Left renal pelvis (tissue), 4 donors: ENCODE data around the gene ITGB6. TPM values are rescaled to one million over a fixed set of nuclear protein-coding genes. Genes with fewer than 3 reads are reported as not detected.

Experiments
- DNase-seq, 4 donors: peaks; one replicate each; pipeline ENCODE4 v3.0.0-alpha.2; 2013; ENCODE audit warnings: low read depth in 4 of 4, low spot score in 3 of 4
- polyA plus RNA-seq, 4 donors: library from polyadenylated mRNA; unstranded; fragments of 120-200 nt; gene quantifications; one replicate each; pipeline ENCODE4 v1.2.1, GENCODE V29; 2013; ENCODE audit not compliant: insufficient read length in 4 of 4

ITGB6 gene
- polyA plus RNA-seq, 4 donors: 0.64 to 19.0 (median 17.1) TPM

DNA sequence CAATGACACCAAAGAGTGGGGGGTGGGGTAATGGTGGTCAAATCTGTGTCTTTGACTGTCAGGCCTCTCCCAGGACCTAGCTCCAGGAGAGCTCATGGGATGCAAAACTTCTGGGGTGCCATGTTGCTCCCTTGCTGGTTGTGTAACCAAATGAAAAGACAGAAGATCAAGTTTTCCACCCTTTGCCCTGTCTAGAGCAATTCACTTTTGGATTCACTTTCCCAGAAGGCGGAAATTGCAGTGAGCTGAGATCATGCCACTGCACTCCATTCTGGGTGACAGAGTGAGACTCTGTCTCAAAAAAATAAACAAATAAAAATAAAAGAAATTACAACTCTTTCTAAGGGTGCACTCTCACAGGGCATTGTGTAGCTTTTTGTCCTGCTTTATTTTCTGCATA, 102.7 kb downstream of the ITGB6 start:
- DNase-seq: no peak

DNA sequence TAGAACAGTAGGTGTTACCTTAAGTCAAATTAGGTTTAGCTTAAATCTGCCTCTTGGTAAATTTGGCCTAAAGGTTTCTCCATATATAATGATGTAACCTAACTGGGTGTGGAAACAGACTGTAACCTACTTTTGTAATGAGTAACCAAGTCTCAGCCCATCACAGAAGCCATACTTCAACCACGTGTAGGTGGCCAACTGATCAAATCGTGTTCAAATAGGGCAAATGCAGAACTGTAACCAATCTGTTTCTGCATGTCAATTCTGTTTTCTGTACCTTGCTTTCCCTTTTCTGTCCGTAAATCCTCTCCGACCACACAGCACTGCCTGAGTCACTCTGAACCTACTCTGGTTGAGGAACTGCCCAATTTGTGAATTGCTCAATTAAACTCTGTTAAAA, 103.7 kb downstream of the ITGB6 start:
- DNase-seq: no peak

DNA sequence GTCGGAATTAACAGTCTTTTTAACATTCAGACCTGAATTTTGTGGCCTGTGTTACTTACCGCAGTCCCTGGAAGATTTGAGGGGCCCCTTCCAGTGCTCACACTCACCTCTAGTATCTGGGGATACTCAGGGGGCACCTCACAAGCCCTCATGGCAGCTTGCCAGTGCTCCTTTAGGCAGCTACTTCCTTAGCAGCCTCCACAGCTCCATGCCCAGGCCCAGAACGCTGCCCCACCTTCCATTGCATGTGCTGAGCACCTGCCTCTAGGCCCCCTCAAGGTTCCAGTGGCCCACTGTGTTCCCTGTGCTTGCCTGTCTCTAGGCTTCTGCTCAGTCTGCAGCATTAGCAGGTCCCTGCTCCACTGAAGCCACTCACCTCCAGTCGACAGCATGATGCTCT, 107.6 kb downstream of the ITGB6 start:
- no peak for DNase-seq

DNA sequence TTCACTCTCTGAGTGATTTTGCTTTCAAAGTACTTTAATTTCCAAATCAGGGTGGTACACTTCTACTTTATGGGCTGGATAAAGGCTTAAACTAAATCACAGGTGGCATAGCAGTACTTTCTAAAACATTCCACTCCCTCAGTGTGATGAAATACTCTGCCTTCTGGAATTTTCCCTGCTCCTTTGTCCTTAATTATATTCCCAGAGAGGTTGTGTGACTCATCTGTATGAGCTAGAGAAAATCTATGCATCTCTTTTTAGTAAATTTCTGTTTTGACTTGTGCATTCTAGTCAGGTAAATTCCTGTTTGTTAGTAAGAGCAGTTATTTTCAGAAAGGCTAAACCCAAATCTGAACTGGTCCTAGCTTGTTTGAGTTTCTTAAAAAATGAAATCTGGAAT, 108.7 kb downstream of the ITGB6 start:
- DNase-seq: no peak

DNA sequence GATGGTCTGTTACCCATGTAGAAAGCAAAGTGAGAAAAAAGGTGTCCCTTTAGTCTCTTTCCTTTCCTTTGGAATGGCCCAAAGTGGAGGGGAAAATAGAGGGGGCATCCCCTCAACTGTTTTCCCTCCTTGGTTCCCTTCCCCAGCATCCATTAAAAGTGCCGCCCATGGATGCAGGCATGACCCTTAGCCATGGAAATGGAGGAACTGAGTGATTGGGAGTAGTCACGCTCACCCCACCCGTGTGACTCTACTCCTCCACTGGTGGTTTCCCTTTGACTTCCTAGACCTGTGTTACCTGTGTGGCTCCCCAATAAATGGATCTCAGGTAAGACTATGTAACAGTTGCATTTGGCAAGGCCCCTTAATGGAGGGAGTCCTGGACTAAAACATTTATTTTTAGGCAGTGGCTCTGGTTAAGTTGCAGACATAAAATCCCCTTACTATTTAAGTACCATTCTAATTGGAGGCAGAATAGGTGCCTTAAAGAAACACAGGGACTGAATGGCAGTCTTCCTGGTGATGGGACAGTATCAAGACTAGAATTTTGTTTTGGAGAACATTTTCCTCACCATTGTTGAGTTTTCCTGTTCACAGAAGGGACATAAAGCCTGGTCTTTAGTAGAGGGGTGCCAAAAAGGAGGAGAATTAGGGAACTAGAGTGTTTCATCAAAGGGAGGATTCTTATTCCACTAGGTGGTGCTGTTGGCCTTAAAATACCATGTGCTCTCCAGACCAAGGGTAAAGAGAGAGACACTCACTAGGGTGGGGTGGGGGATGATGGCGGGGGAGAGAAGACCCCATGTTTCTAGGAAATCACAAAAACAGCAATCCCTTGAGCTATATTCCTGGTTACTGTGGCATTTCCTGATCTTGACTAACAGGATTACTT, 112.0 kb downstream of the ITGB6 start:
- no peak for DNase-seq

DNA sequence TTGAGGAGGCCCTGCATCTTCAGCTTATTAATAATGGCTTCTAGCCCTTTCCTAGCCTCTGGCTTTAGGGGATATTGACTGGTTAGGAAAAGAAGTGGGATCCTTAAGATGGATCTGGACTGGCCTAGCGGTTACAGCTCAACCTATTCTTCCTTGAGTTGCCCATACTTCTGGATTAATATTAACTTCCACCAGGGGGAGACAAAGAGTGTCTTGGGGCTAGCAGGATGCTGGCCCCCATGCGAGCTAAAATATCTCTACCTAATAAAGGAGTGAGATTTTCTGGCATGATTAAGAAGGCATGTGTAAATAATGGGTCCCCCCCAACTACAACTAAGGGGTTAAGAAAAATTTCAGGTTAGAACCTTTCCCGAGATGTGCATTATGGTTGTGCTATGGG, 114.4 kb downstream of the ITGB6 start:
- DNase-seq: no peak

DNA sequence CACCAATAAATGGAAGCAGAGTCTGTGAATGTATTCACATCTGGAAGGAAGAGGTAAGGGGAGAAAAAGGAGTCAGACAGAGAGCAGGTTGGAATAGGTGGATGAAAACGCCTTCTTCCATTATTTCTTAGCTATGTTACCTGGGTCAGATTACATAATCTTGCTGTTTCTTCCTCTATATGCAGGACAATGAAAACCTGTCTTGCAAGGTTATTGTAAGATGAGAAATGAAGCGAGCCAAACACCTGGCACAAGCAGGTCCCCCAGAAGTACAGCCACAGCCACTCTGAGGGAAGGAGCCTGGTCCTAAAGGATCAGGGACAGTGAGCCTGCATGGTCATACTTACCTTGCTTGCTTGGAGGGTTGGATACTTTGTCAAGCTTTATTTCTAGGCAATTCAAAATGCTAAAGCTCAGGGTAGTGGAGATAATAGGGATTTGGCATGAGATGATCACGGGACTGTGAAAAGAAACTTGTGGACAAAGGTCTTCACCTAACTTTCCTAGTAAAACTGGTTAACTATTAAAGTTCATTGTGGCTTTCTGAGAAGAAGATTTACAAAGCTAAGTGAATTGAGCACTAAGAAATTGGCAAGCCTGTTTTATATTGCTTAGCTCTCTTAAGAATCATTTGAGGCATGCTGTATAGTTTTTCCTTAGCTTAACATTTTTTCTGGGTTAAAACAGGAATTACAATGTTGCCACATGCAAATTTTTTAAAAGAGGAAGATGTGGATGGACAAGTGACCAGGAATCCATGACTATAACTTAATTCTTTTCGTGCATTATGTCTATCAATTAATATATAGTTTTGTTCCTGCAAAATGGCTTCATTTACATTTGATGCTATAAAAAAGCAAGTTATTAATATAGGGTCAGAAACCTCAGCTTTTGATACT, 121.9 kb downstream of the ITGB6 start:
- DNase-seq: no peak

DNA sequence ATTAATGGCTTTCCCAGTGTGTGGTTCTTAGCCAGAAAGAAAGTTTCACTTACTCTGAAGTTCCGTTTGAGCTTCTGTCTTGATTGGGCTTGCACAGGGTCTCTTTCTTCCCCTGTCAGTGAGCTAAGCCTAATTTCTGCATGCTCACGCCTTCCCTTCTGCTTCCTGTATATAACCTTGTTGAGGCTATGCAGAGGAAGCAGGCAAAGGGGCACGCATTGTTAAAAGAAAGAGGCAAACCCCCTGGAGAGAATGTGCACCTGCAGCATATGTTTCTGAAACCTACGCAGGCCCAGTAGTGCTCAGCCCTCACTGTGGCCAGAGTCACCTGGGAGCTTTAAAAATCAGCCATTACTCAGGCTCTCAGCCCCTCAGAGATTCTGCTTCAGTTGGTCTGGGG, 123.2 kb downstream of the ITGB6 start:
- DNase-seq: no peak

DNA sequence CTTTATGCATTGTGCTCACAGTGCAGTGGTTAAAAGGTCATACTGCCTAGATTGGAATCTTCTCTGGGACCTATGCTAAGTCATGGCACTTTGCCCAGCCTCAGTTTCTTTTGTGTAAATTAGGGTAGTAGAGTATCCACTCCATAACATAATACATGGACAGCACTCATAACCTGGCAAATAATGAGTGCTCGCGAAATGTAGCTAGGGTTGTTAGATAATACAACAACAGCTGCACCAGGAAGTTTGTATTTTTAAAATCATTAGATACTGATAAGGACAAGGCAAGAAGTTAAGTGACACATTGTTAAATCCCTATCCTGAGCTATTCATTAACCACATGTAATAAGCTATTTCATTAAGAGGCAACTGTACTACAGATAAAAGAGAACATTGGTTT, 123.8 kb downstream of the ITGB6 start:
- no peak for DNase-seq

DNA sequence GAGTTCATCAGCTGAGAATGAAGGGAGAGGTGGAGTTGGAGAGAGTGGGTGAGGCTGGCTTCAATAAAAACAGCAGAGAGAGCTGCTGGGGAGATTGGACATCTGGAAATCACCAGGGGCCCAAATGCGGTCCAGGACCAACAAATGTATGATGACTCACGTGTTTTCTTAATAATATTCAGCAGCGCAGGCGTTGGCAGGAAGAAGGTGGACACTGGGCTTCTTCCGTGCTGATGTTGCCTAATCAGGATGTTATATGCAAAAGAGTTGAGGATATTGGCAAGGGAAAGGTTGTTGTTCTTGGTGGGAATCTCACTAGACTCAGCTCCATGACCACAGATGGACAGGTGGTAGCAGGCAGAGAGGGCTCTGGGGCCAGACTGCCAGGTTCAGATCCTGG, 124.9 kb downstream of the ITGB6 start:
- DNase-seq: no peak

DNA sequence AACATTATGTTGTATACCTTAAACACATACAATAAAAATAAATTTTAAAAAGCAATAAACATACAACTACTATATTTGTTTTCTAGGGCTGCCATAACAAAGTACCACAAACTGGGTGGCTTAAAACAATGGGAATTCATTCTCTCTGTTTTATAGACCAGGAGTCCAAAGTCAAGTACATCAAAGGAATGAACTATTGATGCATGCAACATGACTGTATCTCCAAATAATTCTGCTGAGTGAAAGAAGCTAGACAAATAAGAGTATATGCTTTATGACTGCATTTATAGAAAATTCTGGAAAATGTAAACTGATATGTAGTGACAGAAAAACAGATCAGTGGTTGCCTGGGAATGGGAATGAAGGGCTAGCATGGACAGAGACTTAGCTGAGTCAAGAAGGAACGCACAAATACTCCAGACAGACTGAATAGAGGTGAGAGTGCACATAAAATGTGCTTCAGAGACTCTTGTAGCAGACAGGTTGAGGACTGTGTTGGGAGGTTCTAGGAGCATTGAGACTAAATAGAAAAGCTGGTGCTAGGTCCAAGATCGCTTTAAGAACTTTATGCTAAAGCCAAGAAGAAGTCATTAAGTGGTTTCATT, 126.7 kb downstream of the ITGB6 start:
- no peak for DNase-seq

DNA sequence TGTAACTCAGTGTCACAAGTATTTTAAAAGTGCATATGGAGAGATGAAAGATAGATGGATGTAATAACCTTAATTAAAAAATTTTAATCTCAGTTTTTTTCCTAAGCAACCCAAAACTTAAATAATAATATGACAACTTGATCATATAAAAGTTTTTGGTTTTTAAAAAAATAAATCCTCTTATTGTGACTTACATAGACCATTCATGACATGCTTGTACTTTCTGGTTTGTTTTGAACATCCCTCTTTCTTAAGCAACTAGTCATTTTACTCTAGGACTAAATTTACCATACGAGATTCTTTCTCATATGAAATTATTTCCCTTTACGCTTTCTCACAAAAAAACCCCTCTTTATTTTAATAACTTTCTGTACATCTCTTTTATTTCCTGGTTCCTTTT, 131.2 kb downstream of the ITGB6 start:
- DNase-seq: no peak

DNA sequence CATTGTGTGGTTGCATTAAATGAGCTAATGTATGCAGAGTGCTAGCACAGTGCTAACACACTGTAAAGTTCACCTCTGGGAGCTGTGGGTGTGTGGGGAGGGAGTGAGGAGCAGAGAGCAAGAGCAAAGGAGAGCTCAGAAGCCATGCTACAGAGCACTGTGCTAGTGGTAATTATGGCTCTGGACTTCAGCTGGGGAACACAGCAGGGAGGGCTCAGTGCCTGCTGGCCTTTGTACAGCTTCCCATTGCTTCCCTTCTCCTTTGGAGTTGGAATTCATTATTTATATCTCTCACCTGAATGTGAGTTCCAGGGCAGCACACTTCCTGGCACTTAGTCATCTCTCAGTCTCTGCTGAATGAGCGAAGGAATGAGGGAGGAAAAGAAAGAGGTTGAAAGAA, 135.2 kb downstream of the ITGB6 start:
- no peak for DNase-seq

DNA sequence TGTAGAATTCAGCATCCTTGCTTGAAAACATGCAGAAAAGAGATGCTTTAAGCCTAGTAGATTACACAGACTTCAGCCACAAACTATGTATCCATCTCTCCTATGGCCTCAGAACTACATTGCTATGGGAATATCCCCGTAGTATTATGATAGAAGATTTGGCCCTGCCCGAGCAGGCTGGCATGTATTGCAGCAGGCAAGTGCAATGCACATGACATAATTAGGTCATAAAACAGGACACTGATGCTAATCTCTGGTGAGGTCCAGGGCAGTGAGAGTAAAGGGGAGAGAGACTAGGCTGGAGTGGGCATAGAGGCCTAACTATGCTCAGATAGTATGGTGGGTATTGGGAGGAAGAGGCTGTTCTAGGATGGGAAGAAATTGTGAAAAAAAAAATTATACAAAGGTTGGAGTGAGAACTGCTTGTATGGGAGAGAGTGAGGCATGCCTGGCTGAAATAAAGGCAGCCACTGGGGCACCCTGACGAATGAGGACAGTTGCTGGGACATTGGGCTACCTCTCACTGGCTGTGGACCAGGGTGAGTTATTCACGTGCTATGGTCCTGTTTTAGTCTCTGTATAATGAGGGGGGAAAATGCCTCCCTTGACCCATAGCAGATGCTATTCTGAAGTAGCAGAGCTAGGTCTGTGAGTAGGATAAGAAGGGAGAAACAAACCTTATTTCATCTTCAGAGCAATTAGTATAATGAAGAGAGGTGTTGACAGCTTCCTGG, 136.0 kb downstream of the ITGB6 start:
- DNase-seq: no peak

DNA sequence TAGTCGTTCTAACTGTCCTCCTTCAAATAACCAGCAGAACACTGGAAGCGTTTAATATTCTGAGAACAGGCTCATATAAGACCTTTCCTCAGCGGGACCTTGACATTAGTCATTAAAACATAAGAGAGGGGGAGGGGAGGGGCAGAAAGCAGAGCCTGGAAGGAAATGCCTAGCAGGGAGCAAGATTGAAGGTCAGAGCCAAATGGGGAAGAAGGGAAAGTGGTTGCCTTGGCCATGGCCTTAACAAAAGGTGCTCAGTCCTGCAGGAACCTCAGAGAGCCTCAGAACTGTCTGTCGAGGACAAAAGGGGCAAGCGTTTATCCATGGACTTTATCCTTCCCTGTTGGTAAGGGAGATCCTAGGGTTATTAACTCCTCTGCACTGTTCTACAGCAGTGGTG, 136.8 kb downstream of the ITGB6 start:
- DNase-seq: no peak

DNA sequence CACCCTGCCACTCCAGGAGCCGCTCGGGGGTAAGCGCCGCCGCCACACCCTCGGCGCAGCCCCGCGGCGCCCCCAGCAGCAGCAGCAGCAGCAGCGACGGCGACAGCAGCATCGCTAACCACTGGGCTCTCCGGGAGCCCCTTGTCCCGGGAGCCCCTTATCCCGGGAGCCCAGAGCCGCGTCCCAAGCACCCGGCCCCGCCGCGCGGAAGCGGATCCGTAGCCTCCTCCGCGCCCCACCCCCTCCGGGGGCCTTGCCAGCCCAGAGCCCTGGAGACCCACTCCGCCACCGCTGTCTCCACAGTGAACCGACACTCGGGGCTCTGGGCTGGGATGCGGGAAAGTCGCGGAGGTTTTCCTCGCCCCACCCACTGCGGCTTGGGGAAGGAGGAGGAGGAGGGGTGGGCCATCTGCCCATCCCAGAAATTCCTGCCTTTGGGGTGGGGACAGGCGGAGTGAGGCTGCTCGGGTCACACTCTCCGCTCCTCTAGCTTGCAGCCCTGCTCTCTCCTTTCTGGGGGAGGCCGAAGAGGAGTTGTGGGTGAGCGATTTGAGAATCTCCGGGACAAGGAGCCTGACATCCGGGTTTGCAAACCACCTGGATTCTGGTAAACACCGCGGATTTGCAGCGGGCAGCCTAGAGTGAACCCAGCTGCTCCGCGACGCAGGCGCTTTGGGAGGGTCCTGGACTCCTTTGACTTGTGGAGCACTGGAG, 137.6 kb downstream of the ITGB6 start, which contains the start of gene PLA2R1:
PLA2R1 (minus strand) TSS at position 324 of the 714 bp plus-strand sequence; CDS start at position 112, 212 bp downstream.
- peak in 2 of 4 donors; percentile 36 to 46 for DNase-seq

DNA sequence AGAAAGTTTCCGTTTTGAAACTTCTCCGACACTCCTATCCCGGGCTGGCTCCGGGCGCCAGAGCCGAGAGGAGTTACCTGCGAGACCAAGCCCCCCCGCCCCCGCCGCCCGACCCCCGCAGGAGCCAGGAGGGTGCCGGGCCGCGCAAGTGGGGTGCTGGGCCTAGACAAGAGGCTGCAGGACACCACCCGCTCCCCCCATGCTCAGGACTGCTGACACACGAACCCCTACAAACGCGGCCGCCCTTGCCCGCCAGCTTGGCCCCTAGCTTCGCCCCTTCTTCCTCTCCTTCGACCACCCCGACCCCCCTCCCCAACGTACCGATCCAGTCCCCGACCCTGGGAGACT, 138.2 kb downstream of the ITGB6 start:
- DNase-seq: no peak

DNA sequence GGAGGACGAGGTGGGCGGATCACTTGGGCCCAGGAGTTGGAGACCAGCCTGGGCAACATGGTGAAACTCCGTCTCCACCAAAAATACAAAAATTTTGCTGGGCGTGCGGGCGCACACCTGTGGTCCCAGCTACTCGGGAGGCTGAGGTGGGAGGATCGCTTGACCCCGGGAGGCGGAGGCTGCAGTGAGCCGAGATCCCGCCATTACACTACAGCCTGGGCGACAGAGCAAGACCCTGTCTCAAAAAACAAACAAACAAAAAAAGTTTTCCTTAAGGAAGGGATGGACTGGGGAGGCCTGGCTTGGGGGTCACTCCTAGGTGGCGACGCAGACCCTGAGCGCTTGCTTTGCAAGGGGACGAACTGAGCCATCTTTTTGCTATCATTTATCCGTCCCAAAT, 138.5 kb downstream of the ITGB6 start:
- DNase-seq: no peak

DNA sequence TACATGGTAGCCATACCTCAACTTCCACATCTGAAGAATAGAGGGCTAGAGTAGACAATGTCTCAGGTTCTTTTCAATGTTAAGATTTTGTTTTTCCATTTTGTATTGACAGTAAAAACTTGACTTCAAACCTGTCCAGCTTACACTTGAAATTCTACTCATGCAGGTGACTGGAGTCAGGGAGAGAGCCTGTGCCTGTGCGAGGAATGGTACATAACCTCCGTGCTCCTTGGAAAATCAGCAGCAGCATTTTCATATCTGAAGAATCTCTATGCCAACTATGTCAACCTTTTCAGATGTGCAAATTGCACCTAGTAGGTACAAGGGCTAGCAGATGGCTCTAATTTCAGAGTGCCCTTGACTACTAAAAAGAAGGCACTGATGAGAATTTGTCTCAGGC, 139.8 kb downstream of the ITGB6 start:
- DNase-seq: no peak

DNA sequence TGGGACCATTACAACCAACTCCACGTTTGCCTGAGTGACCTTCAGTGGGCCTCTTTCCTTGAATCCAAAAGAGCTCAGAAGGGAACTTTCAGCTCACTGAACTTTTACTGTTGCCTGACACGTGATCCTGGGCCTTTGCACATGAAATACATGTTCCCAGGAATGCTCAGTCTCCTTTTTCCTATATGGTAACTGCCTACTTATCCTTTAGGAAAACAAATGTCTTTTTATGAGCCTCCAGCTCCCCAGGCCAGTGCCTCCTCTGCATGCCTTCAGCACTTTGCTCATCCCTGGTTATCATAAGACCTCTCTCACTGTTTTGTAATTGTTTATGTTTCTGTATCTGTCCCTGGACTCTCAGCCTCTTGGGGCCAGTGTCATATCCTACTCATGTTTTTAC, 142.7 kb downstream of the ITGB6 start:
- no peak for DNase-seq
